NOMO-1 treated with dmso at 0.1 percent for 144 hours (cell line): ENCODE data around the gene EPG5.
"Not testable (repeated sequence)": the region's sequence is repeated elsewhere in the genome, so short reads cannot be mapped to it uniquely, and the experiment has no call there.

Experiments
- DNase-seq: peaks from one replicate; lab custom pipeline; 2025; ENCODE audit not compliant: unreplicated experiment; lab: John Stamatoyannopoulos, UW

Gene EPG5, protein sequence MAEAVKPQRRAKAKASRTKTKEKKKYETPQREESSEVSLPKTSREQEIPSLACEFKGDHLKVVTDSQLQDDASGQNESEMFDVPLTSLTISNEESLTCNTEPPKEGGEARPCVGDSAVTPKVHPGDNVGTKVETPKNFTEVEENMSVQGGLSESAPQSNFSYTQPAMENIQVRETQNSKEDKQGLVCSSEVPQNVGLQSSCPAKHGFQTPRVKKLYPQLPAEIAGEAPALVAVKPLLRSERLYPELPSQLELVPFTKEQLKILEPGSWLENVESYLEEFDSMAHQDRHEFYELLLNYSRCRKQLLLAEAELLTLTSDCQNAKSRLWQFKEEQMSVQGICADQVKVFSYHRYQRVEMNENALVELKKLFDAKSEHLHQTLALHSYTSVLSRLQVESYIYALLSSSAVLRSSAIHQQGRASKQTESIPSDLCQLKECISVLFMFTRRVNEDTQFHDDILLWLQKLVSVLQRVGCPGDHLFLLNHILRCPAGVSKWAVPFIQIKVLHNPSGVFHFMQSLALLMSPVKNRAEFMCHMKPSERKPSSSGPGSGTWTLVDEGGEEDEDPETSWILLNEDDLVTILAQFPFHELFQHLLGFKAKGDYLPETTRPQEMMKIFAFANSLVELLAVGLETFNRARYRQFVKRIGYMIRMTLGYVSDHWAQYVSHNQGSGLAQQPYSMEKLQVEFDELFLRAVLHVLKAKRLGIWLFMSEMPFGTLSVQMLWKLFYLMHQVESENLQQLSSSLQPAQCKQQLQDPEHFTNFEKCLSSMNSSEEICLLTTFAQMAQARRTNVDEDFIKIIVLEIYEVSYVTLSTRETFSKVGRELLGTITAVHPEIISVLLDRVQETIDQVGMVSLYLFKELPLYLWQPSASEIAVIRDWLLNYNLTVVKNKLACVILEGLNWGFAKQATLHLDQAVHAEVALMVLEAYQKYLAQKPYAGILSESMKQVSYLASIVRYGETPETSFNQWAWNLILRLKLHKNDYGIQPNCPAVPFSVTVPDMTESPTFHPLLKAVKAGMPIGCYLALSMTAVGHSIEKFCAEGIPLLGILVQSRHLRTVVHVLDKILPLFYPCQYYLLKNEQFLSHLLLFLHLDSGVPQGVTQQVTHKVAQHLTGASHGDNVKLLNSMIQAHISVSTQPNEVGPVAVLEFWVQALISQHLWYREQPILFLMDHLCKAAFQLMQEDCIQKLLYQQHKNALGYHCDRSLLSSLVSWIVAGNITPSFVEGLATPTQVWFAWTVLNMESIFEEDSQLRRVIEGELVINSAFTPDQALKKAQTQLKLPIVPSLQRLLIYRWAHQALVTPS (N-terminal part only)

DNA sequence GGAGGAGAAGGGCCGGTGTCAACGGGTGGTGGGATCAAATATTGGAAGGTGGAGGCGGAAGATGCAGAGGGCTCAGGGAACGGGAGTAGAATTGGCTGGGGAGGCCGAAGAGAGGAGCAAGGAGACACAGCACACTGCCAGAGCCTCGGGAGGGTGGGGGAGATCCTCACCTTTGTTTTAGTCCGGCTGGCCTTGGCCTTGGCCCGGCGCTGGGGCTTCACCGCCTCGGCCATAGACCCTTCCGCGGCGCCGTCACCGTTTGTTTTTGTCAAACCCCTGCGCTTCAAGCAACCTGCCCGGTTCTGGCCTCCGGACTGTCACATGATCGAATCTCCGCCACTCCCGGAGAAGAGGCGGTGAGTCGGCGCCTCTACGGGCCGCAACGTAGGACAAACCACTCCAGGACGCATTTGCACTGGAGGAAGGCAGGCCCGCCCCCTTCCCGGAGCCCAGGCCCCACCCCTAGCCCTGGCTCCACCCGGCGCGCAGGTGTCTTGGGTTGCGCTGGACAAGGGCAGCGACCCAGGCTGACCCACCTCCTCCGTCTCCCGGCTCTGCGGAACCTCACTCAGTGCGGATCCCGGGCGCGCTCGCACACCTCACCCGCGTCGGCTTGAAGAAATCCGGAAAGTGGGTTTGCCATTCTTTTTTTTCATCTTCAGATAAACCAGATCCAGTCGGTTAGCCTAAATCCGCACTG, at the start of gene EPG5:
TSS of gene EPG5 (minus strand) at position 323 of the 700 bp plus-strand sequence. CDS start at position 233, 90 bp downstream.
- peak; percentile 90 for DNase-seq

DNA sequence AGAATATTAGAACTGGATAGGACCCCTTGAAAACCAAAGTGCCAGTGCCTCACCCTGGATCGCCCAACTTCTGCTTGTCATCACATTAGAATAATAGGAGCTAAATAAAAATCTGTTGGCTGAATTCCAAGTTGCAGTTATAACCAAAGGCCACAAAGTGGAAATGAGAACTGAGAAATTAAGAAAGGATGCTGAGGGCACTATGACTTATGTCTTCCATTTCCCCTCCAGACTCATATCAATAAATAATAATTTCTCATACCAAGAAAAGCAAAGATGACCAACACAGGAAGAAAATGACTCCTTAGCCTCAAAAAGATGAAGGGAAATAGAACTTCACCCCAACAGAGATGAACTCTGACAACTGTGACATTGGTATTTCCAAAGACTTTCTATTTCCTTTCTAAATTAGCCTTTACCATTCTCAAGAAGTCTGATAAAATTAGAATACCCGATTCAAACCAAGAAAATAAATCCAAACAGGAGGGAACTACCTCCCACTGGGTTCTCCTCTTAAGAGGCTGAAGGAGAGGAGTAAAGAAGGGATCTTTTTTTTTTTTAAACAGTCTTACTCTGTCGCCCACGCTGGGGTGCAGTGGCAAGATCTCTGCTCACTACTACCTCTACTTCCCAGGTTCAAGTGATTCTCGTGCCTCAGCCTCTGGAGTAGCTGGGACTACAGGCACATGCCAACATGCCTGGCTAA, 46.5 kb upstream of the EPG5 start:
- peak; percentile 31 for DNase-seq

- no peak for DNase-seq
Measured at GRCh38 chr18:46010676-46011075, 43.5 kb upstream of the EPG5 start.

DNA sequence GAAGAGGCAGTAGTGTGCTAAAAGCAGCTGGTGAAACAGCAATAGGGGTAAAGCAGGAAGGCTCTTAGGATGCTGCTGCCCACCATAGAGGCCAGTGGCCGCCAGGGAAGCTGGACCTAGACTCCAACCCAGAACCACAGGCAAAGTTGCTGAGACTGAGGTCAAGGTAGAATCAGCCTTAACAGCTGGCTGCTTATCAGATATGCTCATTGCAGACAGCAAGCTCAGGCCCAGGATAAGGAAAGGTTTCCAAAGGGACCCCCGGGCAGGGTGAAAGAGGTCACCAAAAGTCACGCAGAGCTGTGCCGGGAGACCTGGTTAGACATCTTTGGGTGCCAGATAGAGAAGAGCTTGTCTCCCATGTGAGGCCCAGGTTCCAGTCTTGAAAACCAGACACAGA, 42.9 kb upstream of the EPG5 start:
- no peak for DNase-seq

GRCh38 chr18:46009125-46009840, 42.2 kb upstream of the EPG5 start:
- DNase-seq: peak; percentile 92

DNA sequence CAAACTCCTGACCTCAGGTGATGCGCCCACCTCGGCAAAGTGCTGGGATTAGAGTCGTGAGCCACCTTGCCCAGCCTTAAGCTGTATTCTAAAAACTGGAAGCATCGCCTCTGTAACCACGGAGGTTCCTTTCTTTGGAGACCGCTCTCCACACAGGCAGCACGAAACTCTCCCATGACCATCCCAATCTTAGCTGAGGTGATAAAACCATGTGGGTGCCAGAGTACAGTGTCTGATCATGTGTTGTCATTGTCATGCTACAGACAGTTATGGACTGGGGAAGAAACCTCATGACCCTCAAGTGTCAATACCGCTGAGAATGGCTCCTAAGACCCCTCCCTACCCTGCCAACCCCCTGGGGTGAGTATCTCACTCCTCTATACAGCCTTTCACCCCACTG, 41.4 kb upstream of the EPG5 start:
- no peak for DNase-seq

GRCh38 chr18:46007165-46007564, 40.0 kb upstream of the EPG5 start:
- DNase-seq: no peak

GRCh38 chr18:46002934-46003333, 35.8 kb upstream of the EPG5 start:
- DNase-seq: no peak

- no peak for DNase-seq
Measured at GRCh38 chr18:46001892-46002291, 34.8 kb upstream of the EPG5 start.

DNA sequence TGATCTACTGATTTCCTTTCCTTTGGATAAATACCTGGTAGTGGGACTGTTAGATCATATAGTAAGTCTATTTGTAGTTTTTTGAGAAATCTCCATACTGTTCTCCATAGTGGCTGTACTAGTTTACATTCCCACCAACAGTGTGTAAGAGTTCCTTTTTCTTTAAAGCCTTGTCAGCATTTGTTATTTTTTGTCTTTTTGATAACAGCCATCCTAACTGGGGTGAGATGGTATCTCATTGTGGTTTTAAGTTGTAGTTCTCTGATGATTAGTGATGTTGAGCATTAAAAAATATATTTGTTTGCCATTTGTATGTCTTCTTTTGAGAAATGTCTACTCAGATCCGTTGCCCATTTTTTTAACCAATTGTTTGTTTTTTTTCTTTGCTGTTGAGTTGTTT, 33.9 kb upstream of the EPG5 start:
- DNase-seq: no peak

GRCh38 chr18:45999536-45999935, 32.4 kb upstream of the EPG5 start:
- DNase-seq: no peak

GRCh38 chr18:45998244-45998643, 31.1 kb upstream of the EPG5 start:
- no peak for DNase-seq

- DNase-seq: no peak
Measured at GRCh38 chr18:45997700-45998151, 30.6 kb upstream of the EPG5 start.

DNA sequence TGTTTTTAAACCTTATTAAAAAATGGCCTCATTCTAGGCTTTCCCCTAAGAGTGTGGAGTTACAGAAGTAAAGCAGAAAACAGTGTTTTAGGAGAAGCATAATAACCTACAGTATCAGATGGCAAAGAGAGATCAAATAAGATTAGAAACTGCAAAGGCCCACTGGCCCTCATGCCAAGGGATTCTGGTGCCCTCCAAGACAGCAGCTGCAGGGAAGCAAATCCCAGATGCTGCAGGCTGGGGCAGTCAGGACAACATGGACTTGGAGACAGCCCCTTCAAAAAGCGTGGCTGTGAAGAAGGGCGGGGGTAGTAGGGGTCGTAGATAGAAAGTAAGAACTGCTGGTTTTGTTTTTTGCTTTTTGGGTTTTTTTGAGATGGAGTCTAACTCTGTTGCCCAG, 28.3 kb upstream of the EPG5 start:
- no peak for DNase-seq

DNA sequence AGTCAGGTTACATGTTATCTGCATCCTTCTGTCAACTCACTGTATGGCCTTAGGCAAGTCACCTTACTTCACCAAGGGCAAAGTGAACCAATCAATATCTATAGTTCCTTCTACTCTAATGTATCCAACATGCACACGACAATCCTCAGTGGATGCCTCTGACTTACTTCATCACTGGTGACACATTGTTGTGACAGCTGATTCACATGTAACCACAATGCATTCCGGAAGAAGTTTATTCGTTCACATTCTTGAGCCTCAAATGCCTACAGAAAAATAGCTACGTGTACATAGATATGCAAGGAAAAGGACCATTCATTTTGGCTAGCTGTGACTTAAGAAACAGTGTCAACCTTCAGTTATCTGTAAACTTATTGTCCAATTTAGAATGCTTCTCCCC, 26.3 kb upstream of the EPG5 start:
- DNase-seq: no peak

DNA sequence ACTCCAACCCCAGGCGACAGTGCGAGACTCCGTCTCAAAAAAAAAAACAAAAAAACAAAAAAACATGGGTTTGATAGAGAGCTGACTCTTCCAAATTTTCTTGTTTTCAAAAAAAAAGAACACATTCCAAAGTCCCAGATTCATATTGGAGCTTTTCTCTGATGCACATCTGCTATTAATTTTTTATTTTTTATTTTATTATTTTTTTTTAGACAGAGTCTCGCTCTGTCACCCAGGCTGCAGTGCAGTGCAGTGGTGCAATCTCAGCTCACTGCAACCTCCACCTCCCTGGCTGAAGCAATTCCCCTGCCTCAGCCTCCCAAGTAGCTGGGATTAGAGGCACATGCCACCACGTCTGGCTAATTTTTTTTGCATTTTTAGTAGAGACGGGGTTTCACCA, 25.4 kb upstream of the EPG5 start:
- DNase-seq: not testable (repeated sequence)

DNA sequence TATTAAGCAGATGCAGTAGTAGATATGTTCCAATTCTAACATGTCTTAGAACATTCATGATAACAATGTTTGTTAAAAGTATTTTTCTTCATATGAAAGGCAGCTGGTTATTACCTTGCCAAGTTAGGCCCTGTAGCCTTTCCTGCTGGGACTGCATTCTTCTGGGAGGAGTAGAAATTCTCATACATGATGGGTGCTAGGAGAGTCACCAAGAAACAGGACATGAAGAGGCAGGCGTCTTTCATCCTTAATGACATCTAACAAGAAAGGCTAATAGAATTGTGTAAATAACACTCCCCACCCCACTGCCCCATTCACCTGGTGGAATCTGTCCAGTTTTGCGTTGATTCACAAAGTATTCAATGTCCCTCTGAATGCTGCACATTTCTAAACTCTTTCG, 24.7 kb upstream of the EPG5 start:
- no peak for DNase-seq

GRCh38 chr18:45984546-45985235, 17.6 kb upstream of the EPG5 start:
- no peak for DNase-seq

- peak; percentile 48 for DNase-seq
Measured at GRCh38 chr18:45981821-45982220, 14.7 kb upstream of the EPG5 start.
